LNCaP clone FGC (cell line): Measurements from ENCODE around the gene MACROD2.

Experiments used
- DNase-seq: peaks from one replicate; pipeline ENCODE4 v3.0.0-alpha.2; 2011; ENCODE audit warnings: low read depth
- H3K4me3 ChIP-seq: 2 replicates; pipeline ENCODE4 v1.5.1; 2011; ENCODE audit warnings: mild to moderate bottlenecking, low read depth, low read length, control low read depth
- TF ChIP-seq, protein P1 (sequence below): IDR thresholded peaks from 2 replicates; pipeline ENCODE4 v1.5.1; 2012; ENCODE audit warnings: mild to moderate bottlenecking; ENCODE audit not compliant: control insufficient read depth, insufficient read depth; ENCODE audit errors: extremely low read depth

Gene MACROD2

DNA sequence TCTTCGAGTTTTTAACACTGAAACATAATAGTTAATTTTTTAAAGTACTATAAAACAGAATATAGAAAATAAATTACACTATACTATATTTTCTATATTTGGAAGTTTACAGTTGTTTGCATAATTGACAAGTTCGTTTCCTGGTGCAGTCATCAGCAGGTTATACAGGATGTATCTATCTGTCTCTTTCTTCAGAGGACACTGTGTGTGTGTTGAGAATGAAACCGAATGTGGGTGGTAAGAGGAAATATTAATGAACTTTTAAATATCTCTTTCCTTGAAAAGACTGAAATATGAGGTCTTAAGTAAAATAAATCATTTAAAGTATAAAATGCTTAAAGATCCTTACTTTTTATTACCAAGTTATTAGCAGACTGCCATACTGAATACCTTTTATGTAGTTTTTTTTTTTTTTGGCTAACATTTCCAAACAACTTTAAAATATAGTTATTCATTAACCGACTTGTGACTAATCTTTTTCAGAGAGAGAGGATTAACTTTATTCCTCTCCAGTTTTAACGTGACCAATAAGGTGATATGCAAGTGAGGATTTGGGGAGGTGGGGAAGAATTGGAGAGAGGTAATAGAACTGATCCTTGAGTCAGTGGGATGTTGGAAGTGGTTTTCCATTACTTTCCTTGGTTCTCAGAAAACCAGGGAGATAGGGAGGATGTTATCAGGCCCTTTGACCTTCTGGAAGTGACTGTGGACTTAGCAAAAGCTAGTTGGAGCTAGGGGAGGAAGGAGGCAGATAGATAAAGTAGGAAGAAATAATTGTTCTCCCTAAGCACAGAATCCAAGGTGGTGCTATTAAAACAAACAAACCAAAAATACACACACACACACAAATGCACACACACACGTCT is 722.1 kb downstream of the MACROD2 start:
- TF ChIP-seq, protein P1, sequence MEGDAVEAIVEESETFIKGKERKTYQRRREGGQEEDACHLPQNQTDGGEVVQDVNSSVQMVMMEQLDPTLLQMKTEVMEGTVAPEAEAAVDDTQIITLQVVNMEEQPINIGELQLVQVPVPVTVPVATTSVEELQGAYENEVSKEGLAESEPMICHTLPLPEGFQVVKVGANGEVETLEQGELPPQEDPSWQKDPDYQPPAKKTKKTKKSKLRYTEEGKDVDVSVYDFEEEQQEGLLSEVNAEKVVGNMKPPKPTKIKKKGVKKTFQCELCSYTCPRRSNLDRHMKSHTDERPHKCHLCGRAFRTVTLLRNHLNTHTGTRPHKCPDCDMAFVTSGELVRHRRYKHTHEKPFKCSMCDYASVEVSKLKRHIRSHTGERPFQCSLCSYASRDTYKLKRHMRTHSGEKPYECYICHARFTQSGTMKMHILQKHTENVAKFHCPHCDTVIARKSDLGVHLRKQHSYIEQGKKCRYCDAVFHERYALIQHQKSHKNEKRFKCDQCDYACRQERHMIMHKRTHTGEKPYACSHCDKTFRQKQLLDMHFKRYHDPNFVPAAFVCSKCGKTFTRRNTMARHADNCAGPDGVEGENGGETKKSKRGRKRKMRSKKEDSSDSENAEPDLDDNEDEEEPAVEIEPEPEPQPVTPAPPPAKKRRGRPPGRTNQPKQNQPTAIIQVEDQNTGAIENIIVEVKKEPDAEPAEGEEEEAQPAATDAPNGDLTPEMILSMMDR: no peak
- no peak overlapping the region for H3K4me3 ChIP-seq
- peak; percentile 14 for DNase-seq

DNA sequence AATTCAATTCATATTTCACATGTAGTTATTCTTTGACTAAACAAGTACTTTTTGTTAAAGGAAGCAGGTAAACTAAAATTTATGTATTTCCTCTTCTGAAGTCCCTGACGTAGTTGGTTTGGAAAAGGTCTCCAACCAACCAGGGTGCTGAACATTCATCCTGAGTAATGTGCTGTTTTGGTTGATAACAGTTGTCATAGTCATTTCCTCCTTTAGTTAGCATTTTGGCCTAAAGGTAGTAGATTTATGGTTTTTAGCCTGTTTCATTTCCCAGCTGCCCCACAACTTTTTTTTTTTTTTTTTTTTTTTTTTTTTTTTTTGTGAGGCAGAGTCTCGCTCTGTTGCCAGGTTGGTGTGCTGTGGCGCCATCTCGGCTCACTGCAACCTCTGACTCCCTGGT is 724.9 kb downstream of the MACROD2 start:
- TF ChIP-seq, protein P1: no peak
- H3K4me3 ChIP-seq: no peak overlapping the region
- DNase-seq: no peak

DNA sequence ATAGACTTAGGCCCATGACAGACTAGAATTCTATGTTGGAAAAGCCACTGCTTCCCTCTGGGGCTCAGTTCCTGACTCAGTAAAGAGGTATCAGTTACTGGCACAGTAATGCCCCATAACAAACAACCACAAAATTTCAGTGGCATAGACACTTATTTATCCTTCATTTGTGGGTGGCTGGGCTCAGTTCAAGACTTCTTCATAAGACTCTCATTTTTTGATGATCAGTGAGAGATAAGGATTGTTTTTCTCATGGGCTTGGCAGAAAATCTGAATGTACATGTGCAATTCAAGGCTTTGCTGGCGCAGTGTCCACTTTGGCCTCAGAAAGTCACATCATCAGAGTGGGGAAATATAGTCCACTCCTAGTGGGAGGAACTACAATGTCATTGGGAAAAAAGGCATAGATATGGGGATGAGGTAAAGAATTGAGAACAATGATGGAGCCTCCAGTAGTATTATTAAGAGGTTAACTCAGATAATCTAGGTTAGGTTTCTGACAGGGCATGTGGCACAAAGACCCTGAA is 726.7 kb downstream of the MACROD2 start:
- no peak for DNase-seq
- no peak overlapping the region for H3K4me3 ChIP-seq
- TF ChIP-seq, protein P1: no peak

DNA sequence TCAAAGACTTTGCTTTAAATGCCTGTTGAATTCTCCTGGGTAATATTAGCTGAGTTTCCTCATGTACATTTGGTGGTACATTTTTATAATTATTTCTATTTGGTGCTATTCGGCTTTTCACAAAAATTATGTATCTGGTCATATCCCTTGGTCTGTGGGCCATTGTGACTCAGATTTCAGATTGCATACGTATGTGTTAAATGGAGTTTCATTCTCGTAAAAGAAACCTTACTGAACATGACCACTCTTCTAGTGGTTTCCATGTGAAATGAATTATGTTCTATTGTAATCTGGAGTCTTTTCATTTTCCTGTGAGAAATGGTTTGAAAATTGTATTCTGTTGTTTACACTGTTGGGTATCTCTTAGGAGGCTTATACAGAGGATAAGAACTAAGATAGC is 728.3 kb downstream of the MACROD2 start:
- no peak overlapping the region for H3K4me3 ChIP-seq
- no peak for DNase-seq
- TF ChIP-seq, protein P1: no peak

DNA sequence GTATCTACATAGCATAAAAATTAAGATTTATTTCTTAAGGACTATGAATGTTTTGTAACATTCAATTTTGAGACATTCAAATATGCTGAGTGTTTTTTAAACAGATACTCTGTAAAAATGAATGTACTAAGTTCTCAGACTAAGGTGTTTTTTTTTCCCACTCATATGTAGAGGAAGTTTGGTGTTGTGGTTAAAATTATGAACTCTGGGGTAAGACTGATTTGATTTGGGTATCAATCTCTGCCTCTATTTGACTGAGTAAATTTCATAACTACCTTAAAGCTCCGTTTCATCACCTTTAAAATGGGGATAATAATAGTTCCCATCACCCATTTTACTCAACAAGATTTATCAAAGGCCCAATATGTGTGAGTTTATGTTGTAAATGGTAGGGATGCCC is 728.7 kb downstream of the MACROD2 start:
- no peak overlapping the region for H3K4me3 ChIP-seq
- TF ChIP-seq, protein P1: no peak
- no peak for DNase-seq

DNA sequence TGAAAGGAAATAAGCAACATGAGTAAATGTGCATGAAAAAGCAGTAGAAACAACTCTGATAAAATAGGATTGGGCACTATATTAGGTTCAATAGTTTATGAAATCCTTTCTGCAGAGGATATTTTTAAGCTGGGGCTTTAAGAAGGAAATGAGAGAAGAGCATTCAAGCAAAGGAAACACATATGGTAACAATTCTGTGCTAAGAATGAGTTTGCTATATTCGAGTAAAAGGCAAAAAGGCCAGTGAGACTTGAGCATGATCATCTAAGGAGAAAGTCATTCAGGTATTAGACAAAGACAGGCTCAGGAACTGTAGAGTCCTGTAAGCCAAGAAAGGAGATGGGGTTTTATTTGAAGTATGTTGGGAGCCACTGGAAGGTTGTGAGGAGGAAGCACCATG is 729.2 kb downstream of the MACROD2 start:
- no peak overlapping the region for H3K4me3 ChIP-seq
- DNase-seq: no peak
- TF ChIP-seq, protein P1: no peak

DNA sequence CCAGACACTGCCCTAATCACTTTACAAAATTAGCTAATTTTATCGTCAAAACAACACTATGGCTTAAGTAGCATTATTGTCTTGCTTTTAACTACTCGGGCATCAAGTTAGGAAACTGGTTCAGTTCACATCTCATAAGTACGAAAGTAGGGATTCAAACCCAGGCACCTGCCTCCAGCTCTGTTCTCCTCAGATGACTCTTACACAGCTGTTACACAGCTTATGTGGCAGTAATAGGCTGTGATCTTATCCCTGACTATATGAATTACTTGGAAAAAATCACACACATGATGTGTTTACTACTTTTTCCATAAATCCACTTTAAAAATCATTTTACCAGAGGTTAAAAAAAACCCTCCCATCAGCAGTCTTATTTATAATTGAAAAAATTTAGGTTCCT is 731.3 kb downstream of the MACROD2 start:
- TF ChIP-seq, protein P1: no peak
- no peak for DNase-seq
- H3K4me3 ChIP-seq: no peak overlapping the region
